ENCODE data around the gene RAB7A.
A peak's percentile ranks its signal among the peaks of the same experiment; 100 is the strongest.

The RAB7A gene

DNA sequence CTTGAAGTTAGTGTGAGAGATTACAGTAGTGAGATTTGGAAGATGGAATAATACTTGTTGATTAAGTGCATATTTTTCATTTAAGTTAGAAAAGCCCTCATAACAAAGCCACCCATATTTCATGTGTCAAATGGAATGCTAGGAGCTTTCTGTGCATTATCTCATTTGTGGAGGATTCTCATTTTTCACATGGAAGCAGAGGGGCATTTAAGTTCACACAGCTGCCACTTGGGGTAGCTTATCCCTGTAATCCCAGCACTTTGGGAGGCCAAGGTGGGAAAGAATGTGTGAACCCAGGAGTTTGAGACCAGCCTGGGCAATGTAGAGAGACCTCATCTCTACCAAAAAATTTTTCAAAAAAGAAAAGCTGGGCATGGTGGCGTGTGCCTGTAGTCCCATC is 55.2 kb downstream of the RAB7A start:
- no peak overlapping the region for H3K4me3 Mint-ChIP-seq
- ATAC-seq (ENCODE audit: low read depth) (no peak), DNase-seq (ENCODE audit: low spot score in 2 of 2) (no peak)
- peaks cover 50% of the 10 kb centered on the region for H3K4me1 Mint-ChIP-seq
- no peaks in the 10 kb centered on the region for H3K27me3 Mint-ChIP-seq
- H3K36me3 Mint-ChIP-seq, result peaks cover 3% of the 10 kb centered on the region
- no peaks in the 10 kb centered on the region for H3K9me3 Mint-ChIP-seq
- H3K27ac Mint-ChIP-seq, result peak overlapping the region; percentile 54

GRCh38 chr3:128782282-128783146 is 56.5 kb downstream of the RAB7A start:
- Mint-ChIP-seq H3K36me3 (peaks cover 3% of the 10 kb centered on the region), H3K27ac (peak overlapping the region; percentile 72), H3K9me3 (no peaks in the 10 kb centered on the region), H3K4me1 (peaks cover 59% of the 10 kb centered on the region), H3K4me3 (no peak overlapping the region), H3K27me3 (no peaks in the 10 kb centered on the region)
- no peak for ATAC-seq (ENCODE audit: low read depth)
- DNase-seq (ENCODE audit: low spot score in 2 of 2), result no peak

- ATAC-seq (ENCODE audit: low read depth), result no peak
- H3K36me3 Mint-ChIP-seq, result peaks cover 3% of the 10 kb centered on the region
- no peaks in the 10 kb centered on the region for H3K27me3 Mint-ChIP-seq
- H3K27ac Mint-ChIP-seq, result peak overlapping the region; percentile 33
- no peak overlapping the region for H3K4me3 Mint-ChIP-seq
- H3K9me3 Mint-ChIP-seq, result no peaks in the 10 kb centered on the region
- DNase-seq (ENCODE audit: low spot score in 2 of 2), result no peak
- peaks cover 62% of the 10 kb centered on the region for H3K4me1 Mint-ChIP-seq
Observed at GRCh38 chr3:128783774-128784173, 57.8 kb downstream of the RAB7A start.

GRCh38 chr3:128784232-128784631 is 58.2 kb downstream of the RAB7A start:
- peak; percentile 57 for ATAC-seq (ENCODE audit: low read depth)
- peak overlapping the region; percentile 33 for H3K27ac Mint-ChIP-seq
- H3K4me3 Mint-ChIP-seq, result peak overlapping the region; percentile 37

GRCh38 chr3:128784843-128785242 is 58.9 kb downstream of the RAB7A start:
- ATAC-seq (ENCODE audit: low read depth), result no peak
- peaks cover 3% of the 10 kb centered on the region for H3K36me3 Mint-ChIP-seq

More at GRCh38 chr3:128784232-128784631, 58.2 kb downstream of the RAB7A start:
- Mint-ChIP-seq H3K36me3 (peaks cover 3% of the 10 kb centered on the region), H3K4me1 (peaks cover 61% of the 10 kb centered on the region), H3K9me3 (no peaks in the 10 kb centered on the region), H3K27me3 (no peaks in the 10 kb centered on the region)
- DNase-seq (ENCODE audit: low spot score in 2 of 2), result peak in 1 of 2 donors; percentile 29

GRCh38 chr3:128786434-128787020 is 60.5 kb downstream of the RAB7A start:
- Mint-ChIP-seq H3K27ac (peak overlapping the region; percentile 66), H3K36me3 (peaks cover 3% of the 10 kb centered on the region), H3K4me1 (peaks cover 53% of the 10 kb centered on the region), H3K27me3 (no peaks in the 10 kb centered on the region), H3K4me3 (no peak overlapping the region), H3K9me3 (no peaks in the 10 kb centered on the region)
- ATAC-seq (ENCODE audit: low read depth) (no peak), DNase-seq (ENCODE audit: low spot score in 2 of 2) (no peak)

More at GRCh38 chr3:128784843-128785242, 58.9 kb downstream of the RAB7A start:
- no peaks in the 10 kb centered on the region for H3K9me3 Mint-ChIP-seq
- H3K4me3 Mint-ChIP-seq, result no peak overlapping the region
- no peak for DNase-seq (ENCODE audit: low spot score in 2 of 2)
- peaks cover 59% of the 10 kb centered on the region for H3K4me1 Mint-ChIP-seq
- no peaks in the 10 kb centered on the region for H3K27me3 Mint-ChIP-seq
- H3K27ac Mint-ChIP-seq, result peak overlapping the region; percentile 33

DNA sequence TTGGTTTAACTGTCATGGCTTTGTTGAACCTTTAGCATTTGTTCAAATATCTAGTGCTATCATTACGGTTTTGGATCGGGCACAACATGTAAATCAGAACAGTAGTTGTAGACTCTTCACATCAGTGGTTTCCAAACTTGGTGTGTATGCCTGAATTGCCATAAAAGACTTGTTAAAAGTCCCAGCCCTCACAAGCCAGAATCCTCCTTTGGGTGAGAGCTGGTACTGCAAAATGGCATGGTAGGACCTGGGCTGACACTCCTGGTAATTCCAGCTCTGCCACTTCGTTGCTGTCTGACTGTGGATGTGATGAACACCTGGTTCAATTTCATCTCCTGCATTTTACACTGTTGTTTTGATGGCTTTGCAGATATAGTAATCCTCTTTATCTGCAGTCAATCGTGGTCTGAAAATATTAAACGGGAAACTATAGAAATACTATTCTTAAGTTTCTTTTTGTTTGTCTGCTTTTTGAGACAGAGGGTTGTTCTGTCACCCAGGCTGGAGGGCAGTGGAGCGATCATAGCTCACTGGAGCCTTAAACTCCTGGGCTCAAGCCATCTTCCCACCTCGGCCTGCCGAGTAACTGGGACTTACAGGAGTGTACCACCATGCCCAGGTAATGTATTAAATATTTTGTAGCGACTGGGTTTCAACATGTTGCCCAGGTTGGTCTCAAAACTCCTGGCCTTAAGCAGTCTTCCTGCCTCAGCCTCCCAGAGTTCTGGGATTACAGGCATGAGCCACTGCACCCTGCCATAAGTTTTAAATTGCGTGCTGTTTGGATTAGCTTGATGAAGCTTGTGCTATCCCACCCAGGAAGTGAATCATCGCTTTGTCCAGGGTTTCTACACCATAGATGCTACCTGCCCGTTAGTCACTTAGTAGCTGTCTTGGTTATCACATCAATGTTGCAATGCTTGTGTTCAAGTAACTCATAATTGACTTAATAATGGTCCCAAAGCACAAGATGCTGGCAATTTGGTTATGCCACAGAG is 61.6 kb downstream of the RAB7A start:
- peaks cover 55% of the 10 kb centered on the region for H3K4me1 Mint-ChIP-seq
- peak in 1 of 2 donors; percentile 45 for DNase-seq (ENCODE audit: low spot score in 2 of 2)

DNA sequence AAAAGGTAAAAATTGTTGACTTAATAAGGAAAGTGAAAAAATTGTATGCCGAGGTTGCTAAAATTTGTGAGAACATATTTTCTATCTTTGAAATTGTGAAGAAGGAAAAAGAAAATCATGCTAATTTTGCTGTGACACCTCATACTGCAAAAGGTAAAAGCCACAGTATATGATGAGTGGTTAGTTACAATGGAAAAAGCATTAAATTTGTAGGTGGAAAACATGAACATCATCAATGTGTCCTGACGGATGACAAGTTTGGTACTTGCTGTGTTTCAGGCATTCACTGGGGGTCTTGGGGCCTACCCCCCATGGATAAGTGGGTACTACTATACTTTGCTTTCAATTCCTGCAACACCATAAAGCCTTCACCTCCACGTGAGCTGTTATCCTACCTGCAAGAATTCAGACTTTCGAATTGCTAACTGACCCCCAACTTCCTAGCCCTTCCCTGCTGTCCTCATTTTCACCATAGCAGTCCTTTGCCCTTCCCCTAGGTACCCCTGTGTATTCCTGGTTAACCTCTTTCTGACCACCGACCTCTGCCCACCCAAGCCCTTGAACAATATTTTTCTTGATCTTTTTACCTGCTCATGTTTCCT is 62.4 kb downstream of the RAB7A start:
- Mint-ChIP-seq H3K27me3 (no peaks in the 10 kb centered on the region), H3K36me3 (peaks cover 3% of the 10 kb centered on the region), H3K4me3 (peak overlapping the region; percentile 59), H3K9me3 (no peaks in the 10 kb centered on the region), H3K27ac (peak overlapping the region; percentile 70), H3K4me1 (peaks cover 50% of the 10 kb centered on the region)
- DNase-seq (ENCODE audit: low spot score in 2 of 2) (no peak), ATAC-seq (ENCODE audit: low read depth) (no peak)

More for the DNA sequence above, 61.6 kb downstream of the RAB7A start:
- peak overlapping the region; percentile 43 for H3K27ac Mint-ChIP-seq
- peak; percentile 84 for ATAC-seq (ENCODE audit: low read depth)
- H3K27me3 Mint-ChIP-seq, result no peaks in the 10 kb centered on the region
- H3K36me3 Mint-ChIP-seq, result peaks cover 3% of the 10 kb centered on the region
- H3K9me3 Mint-ChIP-seq, result no peaks in the 10 kb centered on the region
- H3K4me3 Mint-ChIP-seq, result no peak overlapping the region

- Mint-ChIP-seq H3K4me1 (peaks cover 21% of the 10 kb centered on the region), H3K36me3 (peaks cover 10% of the 10 kb centered on the region), H3K27ac (peak overlapping the region; percentile 16), H3K9me3 (no peaks in the 10 kb centered on the region), H3K4me3 (no peak overlapping the region), H3K27me3 (no peaks in the 10 kb centered on the region)
- ATAC-seq (ENCODE audit: low read depth) (no peak), DNase-seq (ENCODE audit: low spot score in 2 of 2) (no peak)
Observed at GRCh38 chr3:128794067-128794768, 68.2 kb downstream of the RAB7A start.

- Mint-ChIP-seq H3K36me3 (peaks cover 18% of the 10 kb centered on the region), H3K4me1 (peaks cover 21% of the 10 kb centered on the region)
Observed at GRCh38 chr3:128794770-128795649, 69.0 kb downstream of the RAB7A start.

GRCh38 chr3:128799653-128800052 is 73.7 kb downstream of the RAB7A start:
- Mint-ChIP-seq H3K27ac (peak overlapping the region; percentile 78), H3K4me1 (peaks cover 21% of the 10 kb centered on the region), H3K27me3 (no peaks in the 10 kb centered on the region), H3K4me3 (no peak overlapping the region), H3K36me3 (peaks cover 29% of the 10 kb centered on the region), H3K9me3 (no peaks in the 10 kb centered on the region)
- no peak for DNase-seq (ENCODE audit: low spot score in 2 of 2)
- ATAC-seq (ENCODE audit: low read depth), result no peak

More at GRCh38 chr3:128794770-128795649, 69.0 kb downstream of the RAB7A start:
- DNase-seq (ENCODE audit: low spot score in 2 of 2) (peak; percentile 61 to 71), ATAC-seq (ENCODE audit: low read depth) (peak; percentile 99)
- peak overlapping the region; percentile 16 for H3K27ac Mint-ChIP-seq
- no peaks in the 10 kb centered on the region for H3K9me3 Mint-ChIP-seq
- no peaks in the 10 kb centered on the region for H3K27me3 Mint-ChIP-seq
- H3K4me3 Mint-ChIP-seq, result no peak overlapping the region

All from memory B cell (primary cell).